GM11168 (cell line): Measurements from ENCODE around the gene WDR6.
"Not testable (repeated sequence)": the region's sequence is repeated elsewhere in the genome, so short reads cannot be mapped to it uniquely, and the experiment has no call there.

Experiments
- in situ Hi-C: fragments of 300-500 bp; cut with MboI; formaldehyde crosslinking; loops from one replicate; pipeline ENCODE4 v1.12.0; 2022; ENCODE audit warnings: low sequenced_read_pairs; ENCODE audit not compliant: unreplicated experiment

Gene WDR6

GRCh38 chr3:48989796-48990635 lies 17.2 kb upstream of the WDR6 start, which contains the start of gene P4HTM:
Gene P4HTM (plus strand): TSS chr3:48990241. CDS start chr3:48990257, 16 bp downstream.
- in situ Hi-C loops, result no loop called here

GRCh38 chr3:48990636-48991469 lies 16.3 kb upstream of the WDR6 start:
- in situ Hi-C loops, result no loop called here

- in situ Hi-C loops, result no loop called here
Observed at GRCh38 chr3:48991851-48992545, 15.2 kb upstream of the WDR6 start.

GRCh38 chr3:48993834-48994233 lies 13.4 kb upstream of the WDR6 start:
- in situ Hi-C loops, result no loop called here

- in situ Hi-C loops, result no loop called here
Observed at GRCh38 chr3:48996640-48997039, 10.6 kb upstream of the WDR6 start.

- in situ Hi-C loops, result no loop called here
Observed at GRCh38 chr3:48997102-48997635, 10.0 kb upstream of the WDR6 start.

GRCh38 chr3:48997714-48998637 lies 9.2 kb upstream of the WDR6 start:
- in situ Hi-C loops, result no loop called here

- in situ Hi-C loops, result no loop called here
Observed at GRCh38 chr3:48999085-48999858, 7.9 kb upstream of the WDR6 start.

- in situ Hi-C loops, result no loop called here
Observed at GRCh38 chr3:49001155-49001554, 6.0 kb upstream of the WDR6 start.

GRCh38 chr3:49004352-49005302 lies 2.6 kb upstream of the WDR6 start:
- in situ Hi-C loops, result no loop called here

GRCh38 chr3:49005303-49005680 lies 1.9 kb upstream of the WDR6 start:
- in situ Hi-C loops, result no loop called here

GRCh38 chr3:49005998-49006397 lies 1.2 kb upstream of the WDR6 start:
- in situ Hi-C loops, result no loop called here

- in situ Hi-C loops, result no loop called here
Observed at GRCh38 chr3:49006408-49007067, 653 bp upstream of the WDR6 start.

- in situ Hi-C loops, result no loop called here
Observed at GRCh38 chr3:49007771-49008528, 759 bp downstream of the WDR6 start.

- in situ Hi-C loops, result not testable (repeated sequence)
Observed at GRCh38 chr3:49008627-49009026, 1.4 kb downstream of the WDR6 start.

- in situ Hi-C loops, result no loop called here
Observed at GRCh38 chr3:49009396-49009795, 2.2 kb downstream of the WDR6 start.
